Gastroesophageal sphincter (tissue), 3 donors: Measurements from ENCODE around the gene SEMA4D.

Experiments used
- POLR2AphosphoS5 ChIP-seq: sonication (generic); formaldehyde crosslinking; IDR thresholded peaks from one replicate; pipeline ENCODE4 v1.6.1; 2017; ENCODE audit warnings: antibody characterized with exemption
- TF ChIP-seq, protein P1 (sequence below), 4 experiments: fragments of 200-600 bp in 2 of 4; fragments of 450-650 bp in 2 of 4; sonication (generic) in 1 of 4; IDR thresholded peaks; one replicate each; pipeline ENCODE4 v1.5.1; 2017 to 2019; ENCODE audit warnings: antibody characterized with exemption in 4 of 4, mild to moderate bottlenecking in 2 of 4, moderate library complexity in 2 of 4

DNA sequence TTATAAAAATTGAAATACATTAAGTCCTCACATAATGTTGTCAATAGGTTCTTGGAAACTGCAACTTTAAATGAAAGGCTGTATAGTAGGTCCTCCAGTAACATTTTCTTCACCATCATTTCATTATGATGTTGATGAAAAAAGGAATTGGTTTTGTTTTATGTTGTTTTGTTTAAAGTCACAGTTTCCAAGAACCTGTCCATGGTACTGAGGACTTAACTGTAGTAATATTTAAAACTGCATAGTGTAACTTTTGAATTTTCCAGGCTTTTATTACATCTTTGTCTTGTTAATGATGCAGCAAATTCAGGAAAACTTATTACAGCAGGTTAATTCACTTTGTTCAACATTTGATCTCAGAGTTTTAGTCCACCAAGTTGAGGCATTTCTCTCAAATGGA lies 168.0 kb downstream of the SEMA4D start:
- no peak for TF ChIP-seq POLR2AphosphoS5
- TF ChIP-seq, protein P1, sequence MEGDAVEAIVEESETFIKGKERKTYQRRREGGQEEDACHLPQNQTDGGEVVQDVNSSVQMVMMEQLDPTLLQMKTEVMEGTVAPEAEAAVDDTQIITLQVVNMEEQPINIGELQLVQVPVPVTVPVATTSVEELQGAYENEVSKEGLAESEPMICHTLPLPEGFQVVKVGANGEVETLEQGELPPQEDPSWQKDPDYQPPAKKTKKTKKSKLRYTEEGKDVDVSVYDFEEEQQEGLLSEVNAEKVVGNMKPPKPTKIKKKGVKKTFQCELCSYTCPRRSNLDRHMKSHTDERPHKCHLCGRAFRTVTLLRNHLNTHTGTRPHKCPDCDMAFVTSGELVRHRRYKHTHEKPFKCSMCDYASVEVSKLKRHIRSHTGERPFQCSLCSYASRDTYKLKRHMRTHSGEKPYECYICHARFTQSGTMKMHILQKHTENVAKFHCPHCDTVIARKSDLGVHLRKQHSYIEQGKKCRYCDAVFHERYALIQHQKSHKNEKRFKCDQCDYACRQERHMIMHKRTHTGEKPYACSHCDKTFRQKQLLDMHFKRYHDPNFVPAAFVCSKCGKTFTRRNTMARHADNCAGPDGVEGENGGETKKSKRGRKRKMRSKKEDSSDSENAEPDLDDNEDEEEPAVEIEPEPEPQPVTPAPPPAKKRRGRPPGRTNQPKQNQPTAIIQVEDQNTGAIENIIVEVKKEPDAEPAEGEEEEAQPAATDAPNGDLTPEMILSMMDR (IDR thresholded peaks at IDR 0.05) = no peak
